RWPE1 (cell line): ENCODE measurements around the gene RNF183.
"Not testable (repeated sequence)": the region's sequence is repeated elsewhere in the genome, so short reads cannot be mapped to it uniquely, and the experiment has no call there.

Experiments used
- CTCF ChIA-PET: fragments of 350-600 bp; sonication (Branson Sonifier 250); formaldehyde crosslinking; extraction: SDS; loops from one replicate; lab custom pipeline; 2021; lab: Yijun Ruan, JAX
- POLR2A ChIA-PET: fragments of 400-600 bp; formaldehyde crosslinking; extraction: SDS; loops from one replicate; lab custom pipeline; 2020; ENCODE audit warnings: antibody characterized with exemption; ENCODE audit not compliant: low non-redundant PET; lab: Yijun Ruan, JAX
- DNase-seq: peaks from one replicate; pipeline ENCODE4 v3.0.0; 2012; ENCODE audit warnings: low spot score
- H3K27ac ChIP-seq: fragments of 450-650 bp; 2 replicates; pipeline ENCODE4 v1.5.1; 2017
- TF ChIP-seq, protein P1 (sequence below): fragments of 450-650 bp; conservative IDR thresholded peaks from 2 replicates; pipeline ENCODE4 v1.5.1; 2017; ENCODE audit warnings: low read depth, mild to moderate bottlenecking

The RNF183 gene

DNA sequence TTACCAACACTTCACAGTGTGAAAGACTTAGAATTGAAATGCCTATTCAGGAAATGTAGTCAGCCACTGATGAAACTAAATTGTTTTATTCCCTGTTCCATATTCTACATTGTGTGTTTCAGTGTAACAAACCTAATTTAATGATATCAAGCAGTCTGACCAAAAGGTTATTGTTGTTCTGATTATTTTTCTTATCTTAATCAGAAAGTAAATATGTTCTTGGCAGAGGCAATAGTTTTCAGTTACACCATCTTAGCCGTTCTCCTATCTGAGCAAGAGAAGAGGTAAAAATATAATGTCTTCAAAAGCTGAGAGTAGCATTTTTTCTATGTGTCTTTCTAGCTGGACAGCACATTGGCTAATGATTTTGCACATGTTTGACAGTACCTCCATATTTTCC, 44.9 kb downstream of the RNF183 start:
- ChIA-PET POLR2A (no interaction called here), CTCF (no interaction called here)
- no peak overlapping the region for H3K27ac ChIP-seq
- TF ChIP-seq, protein P1, sequence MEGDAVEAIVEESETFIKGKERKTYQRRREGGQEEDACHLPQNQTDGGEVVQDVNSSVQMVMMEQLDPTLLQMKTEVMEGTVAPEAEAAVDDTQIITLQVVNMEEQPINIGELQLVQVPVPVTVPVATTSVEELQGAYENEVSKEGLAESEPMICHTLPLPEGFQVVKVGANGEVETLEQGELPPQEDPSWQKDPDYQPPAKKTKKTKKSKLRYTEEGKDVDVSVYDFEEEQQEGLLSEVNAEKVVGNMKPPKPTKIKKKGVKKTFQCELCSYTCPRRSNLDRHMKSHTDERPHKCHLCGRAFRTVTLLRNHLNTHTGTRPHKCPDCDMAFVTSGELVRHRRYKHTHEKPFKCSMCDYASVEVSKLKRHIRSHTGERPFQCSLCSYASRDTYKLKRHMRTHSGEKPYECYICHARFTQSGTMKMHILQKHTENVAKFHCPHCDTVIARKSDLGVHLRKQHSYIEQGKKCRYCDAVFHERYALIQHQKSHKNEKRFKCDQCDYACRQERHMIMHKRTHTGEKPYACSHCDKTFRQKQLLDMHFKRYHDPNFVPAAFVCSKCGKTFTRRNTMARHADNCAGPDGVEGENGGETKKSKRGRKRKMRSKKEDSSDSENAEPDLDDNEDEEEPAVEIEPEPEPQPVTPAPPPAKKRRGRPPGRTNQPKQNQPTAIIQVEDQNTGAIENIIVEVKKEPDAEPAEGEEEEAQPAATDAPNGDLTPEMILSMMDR: no peak
- no peak for DNase-seq

DNA sequence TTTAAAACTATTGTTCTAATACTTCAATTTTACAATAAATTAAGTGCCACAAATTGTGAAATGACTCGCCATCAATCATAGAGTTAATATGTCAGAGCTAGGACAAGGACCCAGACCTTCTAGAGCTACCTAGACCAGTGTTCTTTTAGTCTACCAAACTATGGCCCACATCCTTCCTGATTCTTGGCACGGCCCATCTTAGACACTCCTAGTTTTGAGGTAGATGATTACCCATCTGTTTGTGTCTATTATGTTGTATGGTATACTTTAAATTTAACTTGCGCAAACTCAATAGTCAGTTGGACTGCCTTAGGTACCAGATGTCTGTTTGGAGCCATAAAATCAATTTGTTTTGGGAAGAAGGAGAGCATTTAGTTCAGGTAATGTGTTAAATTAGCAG, 45.3 kb downstream of the RNF183 start:
- no peak for DNase-seq
- CTCF ChIA-PET: no interaction called here
- POLR2A ChIA-PET: no interaction called here
- H3K27ac ChIP-seq: no peak overlapping the region
- TF ChIP-seq, protein P1: no peak

DNA sequence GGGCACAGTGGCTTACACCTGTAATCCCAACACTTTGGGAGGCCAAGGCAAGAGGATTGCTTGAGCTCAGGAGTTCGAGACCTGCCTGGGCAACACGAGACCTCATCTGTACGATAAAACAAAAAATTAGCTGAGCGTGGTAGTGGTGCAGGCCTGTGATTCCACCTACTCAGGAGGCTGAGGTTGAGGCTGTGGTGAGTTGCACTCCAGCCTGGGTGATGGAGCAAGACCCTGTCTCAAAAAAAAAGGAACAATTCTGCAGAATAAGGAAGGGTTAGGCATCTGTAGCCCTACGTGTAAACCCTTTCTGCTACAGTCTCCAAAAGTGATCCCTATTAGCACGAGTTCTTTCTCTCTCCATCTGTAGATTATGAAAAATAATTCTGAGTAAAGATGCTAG, 47.7 kb downstream of the RNF183 start:
- DNase-seq: no peak
- H3K27ac ChIP-seq: no peak overlapping the region
- CTCF ChIA-PET: no interaction called here
- POLR2A ChIA-PET: no interaction called here
- TF ChIP-seq, protein P1: no peak

DNA sequence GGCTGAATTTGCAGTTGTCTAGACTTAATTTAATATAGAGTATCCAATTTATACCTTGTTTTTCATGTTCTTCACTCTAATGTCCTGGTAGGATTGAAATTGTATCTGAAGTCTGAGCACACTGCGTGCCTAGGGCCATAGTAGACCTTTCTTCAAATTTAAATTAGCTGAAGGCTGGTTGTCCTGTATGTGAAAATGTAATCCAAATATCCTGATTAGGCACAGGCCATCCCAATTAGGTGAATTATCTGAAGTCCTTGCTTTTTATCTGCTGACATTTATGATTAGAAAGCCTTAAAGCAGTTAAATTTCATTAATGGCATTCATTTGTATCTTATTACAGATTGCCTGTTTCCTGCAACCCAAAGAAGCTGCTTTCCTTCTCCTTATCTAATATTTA, 48.2 kb downstream of the RNF183 start:
- POLR2A ChIA-PET: no interaction called here
- TF ChIP-seq, protein P1: no peak
- H3K27ac ChIP-seq: no peak overlapping the region
- no peak for DNase-seq
- CTCF ChIA-PET: no interaction called here

DNA sequence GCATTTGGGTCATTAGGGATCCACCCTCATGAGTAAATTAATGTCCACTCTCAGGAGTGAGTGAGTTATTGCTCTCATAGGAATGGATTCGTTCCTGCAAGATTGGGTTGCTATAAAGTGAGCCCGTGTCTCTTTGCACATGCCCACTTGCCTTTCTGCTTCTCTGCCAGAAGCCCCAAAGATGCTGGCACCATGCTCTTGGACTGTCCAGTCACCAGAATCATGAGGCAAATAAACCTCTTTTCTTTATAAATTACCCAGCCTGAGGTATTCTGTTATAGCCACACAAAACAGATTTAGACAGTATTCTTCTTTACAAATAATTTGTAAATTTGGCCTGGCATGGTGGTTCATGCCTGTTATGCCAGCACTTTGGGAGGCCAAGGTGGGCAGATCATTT, 52.4 kb downstream of the RNF183 start:
- H3K27ac ChIP-seq: no peak overlapping the region
- TF ChIP-seq, protein P1: no peak
- POLR2A ChIA-PET: no interaction called here
- no peak for DNase-seq
- CTCF ChIA-PET: no interaction called here

DNA sequence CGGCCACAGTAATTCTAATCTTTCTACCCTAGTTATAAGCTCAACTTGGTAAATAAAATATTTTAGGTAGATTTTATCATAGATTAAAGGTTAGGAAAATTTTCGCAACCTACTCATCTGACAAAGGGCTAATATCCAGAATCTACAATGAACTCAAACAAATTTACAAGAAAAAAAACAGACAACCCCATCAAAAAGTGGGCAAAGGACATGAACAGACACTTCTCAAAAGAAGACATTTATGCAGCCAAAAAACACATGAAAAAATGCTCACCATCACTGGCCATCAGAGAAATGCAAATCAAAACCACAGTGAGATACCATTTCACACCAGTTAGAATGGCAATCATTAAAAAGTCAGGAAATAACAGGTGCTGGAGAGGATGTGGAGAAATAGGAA, 53.5 kb downstream of the RNF183 start:
- H3K27ac ChIP-seq, DNase-seq, POLR2A ChIA-PET, CTCF ChIA-PET: not testable (repeated sequence)

DNA sequence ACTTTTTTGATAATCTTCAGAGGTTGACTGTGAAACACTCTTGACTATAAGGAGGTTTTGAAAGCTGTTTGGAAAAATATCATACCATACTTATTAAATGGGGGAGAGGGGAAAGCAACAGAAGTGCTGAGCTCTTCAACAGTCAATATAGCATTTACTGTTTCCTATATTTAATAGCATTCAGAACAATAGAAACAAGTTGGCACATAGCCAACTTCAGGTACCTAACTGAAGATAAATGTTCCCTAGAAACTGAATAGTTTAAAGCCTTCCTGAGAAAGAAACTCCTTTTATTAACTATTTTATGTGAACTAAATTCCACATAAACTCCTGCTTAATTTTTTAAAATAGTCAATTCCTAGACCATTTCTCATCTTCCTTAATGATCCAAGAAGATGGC, 55.5 kb downstream of the RNF183 start:
- DNase-seq: no peak
- TF ChIP-seq, protein P1: no peak
- ChIA-PET POLR2A (no interaction called here), CTCF (interaction anchor here (1.1 to 1.2 kb wide), 2 partner anchors 8 to 27 kb away, joined by 4 to 5 read pairs; no protein-coding TSS in a partner anchor)
- no peak overlapping the region for H3K27ac ChIP-seq
